Measurements from ENCODE around the gene UNC13A.

Gene UNC13A

GRCh38 chr19:17682273-17682672, 5.9 kb downstream of the UNC13A start:
- Histone ChIP-seq H3F3A (ENCODE audit: low read depth) (no peaks in the 10 kb centered on the region), H3K9me2 (replicated peaks; ENCODE audit: low read depth, low read length) (no peaks in the 10 kb centered on the region), H3K27me3 (ENCODE audit: insufficient read depth, low read length, poor library complexity, severe bottlenecking) (no peaks in the 10 kb centered on the region), H2AFZ (ENCODE audit: low read length) (no peak overlapping the region), H3K4me2 (ENCODE audit: low read depth, low read length, poor library complexity, severe bottlenecking) (no peak overlapping the region), H3K9me3 (ENCODE audit: insufficient read depth, low read depth, low read length) (no peaks in the 10 kb centered on the region), H3K4me1 (ENCODE audit: insufficient read depth, low read length, poor library complexity, severe bottlenecking) (peaks cover 11% of the 10 kb centered on the region), H3K79me2 (ENCODE audit: insufficient read depth, low read length) (no peaks in the 10 kb centered on the region), H4K20me1 (ENCODE audit: insufficient read depth, low read length, poor library complexity, severe bottlenecking) (no peaks in the 10 kb centered on the region), H3K9ac (ENCODE audit: low read depth, low read length, poor library complexity, severe bottlenecking) (no peak overlapping the region), H3K36me3 (ENCODE audit: insufficient read depth, low read length) (no peaks in the 10 kb centered on the region), H3K4me3 (ENCODE audit: low read length, poor library complexity, severe bottlenecking) (no peak overlapping the region)
- TF ChIP-seq EZH2phosphoT487 (IDR thresholded peaks at IDR 0.05; ENCODE audit: borderline replicate concordance) (no peak), CTCF (conservative IDR thresholded peaks at IDR 0.05; ENCODE audit: low read length) (no peak)

- Histone ChIP-seq H3F3A (ENCODE audit: low read depth) (no peaks in the 10 kb centered on the region), H3K79me2 (ENCODE audit: insufficient read depth, low read length) (no peaks in the 10 kb centered on the region), H3K9me2 (replicated peaks; ENCODE audit: low read depth, low read length) (no peaks in the 10 kb centered on the region), H3K36me3 (ENCODE audit: insufficient read depth, low read length) (no peaks in the 10 kb centered on the region), H3K27me3 (ENCODE audit: insufficient read depth, low read length, poor library complexity, severe bottlenecking) (no peaks in the 10 kb centered on the region), H3K4me1 (ENCODE audit: insufficient read depth, low read length, poor library complexity, severe bottlenecking) (peaks cover 7% of the 10 kb centered on the region), H3K9me3 (ENCODE audit: insufficient read depth, low read depth, low read length) (no peaks in the 10 kb centered on the region), H3K4me3 (ENCODE audit: low read length, poor library complexity, severe bottlenecking) (no peak overlapping the region), H3K9ac (ENCODE audit: low read depth, low read length, poor library complexity, severe bottlenecking) (no peak overlapping the region), H2AFZ (ENCODE audit: low read length) (no peak overlapping the region), H3K4me2 (ENCODE audit: low read depth, low read length, poor library complexity, severe bottlenecking) (no peak overlapping the region), H4K20me1 (ENCODE audit: insufficient read depth, low read length, poor library complexity, severe bottlenecking) (no peaks in the 10 kb centered on the region)
- TF ChIP-seq CTCF (conservative IDR thresholded peaks at IDR 0.05; ENCODE audit: low read length) (no peak), EZH2phosphoT487 (IDR thresholded peaks at IDR 0.05; ENCODE audit: borderline replicate concordance) (no peak)
Observed at GRCh38 chr19:17681505-17682125, 6.5 kb downstream of the UNC13A start.

- Histone ChIP-seq H3K4me3 (ENCODE audit: low read length, poor library complexity, severe bottlenecking) (no peak overlapping the region), H4K20me1 (ENCODE audit: insufficient read depth, low read length, poor library complexity, severe bottlenecking) (no peaks in the 10 kb centered on the region), H3K36me3 (ENCODE audit: insufficient read depth, low read length) (no peaks in the 10 kb centered on the region), H3K27me3 (ENCODE audit: insufficient read depth, low read length, poor library complexity, severe bottlenecking) (no peaks in the 10 kb centered on the region), H3K9me3 (ENCODE audit: insufficient read depth, low read depth, low read length) (no peaks in the 10 kb centered on the region), H3K4me1 (ENCODE audit: insufficient read depth, low read length, poor library complexity, severe bottlenecking) (no peaks in the 10 kb centered on the region), H3K9ac (ENCODE audit: low read depth, low read length, poor library complexity, severe bottlenecking) (no peak overlapping the region), H3K9me2 (replicated peaks; ENCODE audit: low read depth, low read length) (no peaks in the 10 kb centered on the region), H2AFZ (ENCODE audit: low read length) (no peak overlapping the region), H3F3A (ENCODE audit: low read depth) (no peaks in the 10 kb centered on the region), H3K4me2 (ENCODE audit: low read depth, low read length, poor library complexity, severe bottlenecking) (no peak overlapping the region), H3K79me2 (ENCODE audit: insufficient read depth, low read length) (no peaks in the 10 kb centered on the region)
- TF ChIP-seq CTCF (conservative IDR thresholded peaks at IDR 0.05; ENCODE audit: low read length): no peak
- no peak for TF ChIP-seq EZH2phosphoT487 (IDR thresholded peaks at IDR 0.05; ENCODE audit: borderline replicate concordance)
Observed at GRCh38 chr19:17680230-17680722, 7.9 kb downstream of the UNC13A start.
